Activated naive CD4-positive, alpha-beta T cell treated with anti-CD3 and anti-CD28 coated beads, Interleukin-2, amount 50 U/mL, for 16 hours (primary cell): ENCODE data around the gene DIP2C.
"Not testable (repeated sequence)": the region's sequence is repeated elsewhere in the genome, so short reads cannot be mapped to it uniquely, and the experiment has no call there.

Experiments
- DNase-seq: peaks from one replicate; pipeline ENCODE4 v3.0.0-alpha.2; 2020

The DIP2C gene

GRCh38 chr10:655184-655583, 34.3 kb downstream of the DIP2C start:
- no peak for DNase-seq

GRCh38 chr10:654647-654996, 34.8 kb downstream of the DIP2C start:
- no peak for DNase-seq

- no peak for DNase-seq
Measured at GRCh38 chr10:653991-654646, 35.3 kb downstream of the DIP2C start.

GRCh38 chr10:652832-653459, 36.5 kb downstream of the DIP2C start:
- DNase-seq = not testable (repeated sequence)

GRCh38 chr10:652233-652632, 37.2 kb downstream of the DIP2C start:
- DNase-seq = no peak

GRCh38 chr10:651692-652091, 37.8 kb downstream of the DIP2C start:
- DNase-seq = no peak

- DNase-seq = no peak
Measured at GRCh38 chr10:650886-651615, 38.4 kb downstream of the DIP2C start.

GRCh38 chr10:650441-650851, 39.0 kb downstream of the DIP2C start:
- no peak for DNase-seq

GRCh38 chr10:649798-650440, 39.5 kb downstream of the DIP2C start:
- no peak for DNase-seq

- DNase-seq = no peak
Measured at GRCh38 chr10:649445-649797, 40.0 kb downstream of the DIP2C start.

GRCh38 chr10:647019-647418, 42.4 kb downstream of the DIP2C start:
- not testable (repeated sequence) for DNase-seq

- DNase-seq = no peak
Measured at GRCh38 chr10:646118-646524, 43.3 kb downstream of the DIP2C start.

- no peak for DNase-seq
Measured at GRCh38 chr10:644943-645334, 44.5 kb downstream of the DIP2C start.

- DNase-seq = no peak
Measured at GRCh38 chr10:644076-644942, 45.2 kb downstream of the DIP2C start.

GRCh38 chr10:642186-642890, 47.1 kb downstream of the DIP2C start:
- DNase-seq = no peak

- no peak for DNase-seq
Measured at GRCh38 chr10:641149-642010, 48.1 kb downstream of the DIP2C start.

GRCh38 chr10:640673-641045, 48.8 kb downstream of the DIP2C start:
- no peak for DNase-seq

- no peak for DNase-seq
Measured at GRCh38 chr10:639751-640672, 49.5 kb downstream of the DIP2C start.

- no peak for DNase-seq
Measured at GRCh38 chr10:639001-639750, 50.3 kb downstream of the DIP2C start.
